NB4 (cell line): ENCODE measurements around the gene C3orf62.

ENCODE experiments used
- POLR2A ChIP-seq: IDR thresholded peaks from 2 replicates; pipeline ENCODE4 v1.6.1; 2011; ENCODE audit warnings: mild to moderate bottlenecking; ENCODE audit not compliant: insufficient read length; ENCODE audit errors: extremely low read depth
- TF ChIP-seq, protein P1 (sequence below): IDR thresholded peaks from one replicate; pipeline ENCODE4 v1.5.1; 2012; ENCODE audit warnings: low read depth, low read length

- TF ChIP-seq, protein P1, sequence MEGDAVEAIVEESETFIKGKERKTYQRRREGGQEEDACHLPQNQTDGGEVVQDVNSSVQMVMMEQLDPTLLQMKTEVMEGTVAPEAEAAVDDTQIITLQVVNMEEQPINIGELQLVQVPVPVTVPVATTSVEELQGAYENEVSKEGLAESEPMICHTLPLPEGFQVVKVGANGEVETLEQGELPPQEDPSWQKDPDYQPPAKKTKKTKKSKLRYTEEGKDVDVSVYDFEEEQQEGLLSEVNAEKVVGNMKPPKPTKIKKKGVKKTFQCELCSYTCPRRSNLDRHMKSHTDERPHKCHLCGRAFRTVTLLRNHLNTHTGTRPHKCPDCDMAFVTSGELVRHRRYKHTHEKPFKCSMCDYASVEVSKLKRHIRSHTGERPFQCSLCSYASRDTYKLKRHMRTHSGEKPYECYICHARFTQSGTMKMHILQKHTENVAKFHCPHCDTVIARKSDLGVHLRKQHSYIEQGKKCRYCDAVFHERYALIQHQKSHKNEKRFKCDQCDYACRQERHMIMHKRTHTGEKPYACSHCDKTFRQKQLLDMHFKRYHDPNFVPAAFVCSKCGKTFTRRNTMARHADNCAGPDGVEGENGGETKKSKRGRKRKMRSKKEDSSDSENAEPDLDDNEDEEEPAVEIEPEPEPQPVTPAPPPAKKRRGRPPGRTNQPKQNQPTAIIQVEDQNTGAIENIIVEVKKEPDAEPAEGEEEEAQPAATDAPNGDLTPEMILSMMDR = no peak
- no peak for TF ChIP-seq POLR2A
Observed at GRCh38 chr3:49277383-49277775, 347 bp upstream of the C3orf62 start.
